Hematopoietic multipotent progenitor cell treated with erythropoietin and hydrocortisone succinate and interleukin-3 and kit ligand, for 6 days (in vitro differentiated cells): ENCODE results near the gene DNAJA1.
"Not testable (repeated sequence)": the region's sequence is repeated elsewhere in the genome, so short reads cannot be mapped to it uniquely, and the experiment has no call there.

Experiments used
- DNase-seq: peaks from one replicate; pipeline ENCODE4 v3.0.0-alpha.2; 2015

The DNAJA1 gene

DNA sequence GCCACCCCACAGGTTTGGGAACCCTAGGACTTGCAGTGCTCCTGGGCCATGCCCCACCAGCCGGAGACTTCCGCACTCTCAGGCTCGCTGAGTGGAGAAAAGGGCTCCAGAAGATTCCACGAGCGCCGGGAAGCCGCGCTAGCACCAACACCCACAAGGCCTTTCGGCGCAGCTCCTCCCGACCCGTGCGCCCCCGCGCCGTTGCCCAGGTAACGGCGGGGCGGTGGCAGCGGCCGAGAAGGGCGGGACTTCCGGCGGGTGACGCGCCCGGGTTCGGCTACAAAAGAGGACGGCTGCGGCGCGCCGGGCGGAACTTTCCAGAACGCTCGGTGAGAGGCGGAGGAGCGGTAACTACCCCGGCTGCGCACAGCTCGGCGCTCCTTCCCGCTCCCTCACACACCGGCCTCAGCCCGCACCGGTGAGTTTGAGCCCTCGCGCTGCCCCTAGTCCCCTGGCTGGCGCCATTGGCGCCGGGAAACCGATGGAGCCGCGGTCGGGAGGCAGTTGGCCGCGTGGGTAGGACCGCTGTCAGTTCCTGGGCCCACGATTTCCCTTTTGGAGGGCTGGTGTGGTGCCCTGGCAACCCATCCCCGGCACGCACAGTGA lies at the start of gene DNAJA1:
Gene DNAJA1, plus strand, starts transcription at position 308 of the 606 bp plus-strand sequence. CDS start 1,212 bp downstream, outside the sequence.
- peak; percentile 97 for DNase-seq

DNA sequence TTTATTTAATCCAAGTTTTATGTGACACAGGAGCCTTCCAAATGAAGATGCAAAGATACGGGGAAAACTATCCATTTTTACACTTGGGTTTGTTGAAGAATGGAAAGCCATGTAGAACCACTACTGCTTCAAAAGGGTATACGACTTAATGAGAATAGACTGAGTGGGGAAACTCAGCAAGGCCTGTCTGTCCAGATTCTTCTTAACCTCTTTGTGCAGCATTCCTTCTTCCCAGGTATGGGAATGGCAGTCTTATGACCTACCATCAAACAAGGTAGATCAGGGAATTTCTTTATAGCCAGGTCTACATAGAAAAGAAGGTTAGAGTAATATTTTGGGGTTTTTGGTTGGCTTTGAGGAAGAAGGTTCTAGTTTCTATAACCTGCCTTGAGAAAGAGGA lies 47.0 kb upstream of the DNAJA1 start:
- no peak for DNase-seq

DNA sequence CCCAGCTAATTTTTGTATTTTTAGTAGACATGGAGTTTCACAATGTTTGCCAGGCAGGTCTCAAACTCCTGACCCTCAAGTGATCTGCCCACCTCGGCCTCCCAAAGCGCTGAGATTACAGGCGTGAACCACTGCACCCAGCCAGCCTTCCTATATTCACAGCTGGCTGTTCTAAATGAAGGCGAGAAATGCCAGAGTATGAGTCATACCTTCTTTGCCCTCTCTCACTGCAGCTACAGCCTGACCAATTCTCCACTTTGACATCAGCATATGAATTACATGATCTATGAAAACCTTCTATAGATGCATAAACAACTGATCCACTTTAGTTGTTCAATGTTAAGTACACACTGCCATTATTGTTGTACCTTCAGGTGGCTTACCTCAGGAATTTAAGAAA lies 38.1 kb upstream of the DNAJA1 start:
- DNase-seq: no peak

- peak; percentile 74 for DNase-seq
Measured at GRCh38 chr9:32989660-32990059, 35.4 kb upstream of the DNAJA1 start.

DNA sequence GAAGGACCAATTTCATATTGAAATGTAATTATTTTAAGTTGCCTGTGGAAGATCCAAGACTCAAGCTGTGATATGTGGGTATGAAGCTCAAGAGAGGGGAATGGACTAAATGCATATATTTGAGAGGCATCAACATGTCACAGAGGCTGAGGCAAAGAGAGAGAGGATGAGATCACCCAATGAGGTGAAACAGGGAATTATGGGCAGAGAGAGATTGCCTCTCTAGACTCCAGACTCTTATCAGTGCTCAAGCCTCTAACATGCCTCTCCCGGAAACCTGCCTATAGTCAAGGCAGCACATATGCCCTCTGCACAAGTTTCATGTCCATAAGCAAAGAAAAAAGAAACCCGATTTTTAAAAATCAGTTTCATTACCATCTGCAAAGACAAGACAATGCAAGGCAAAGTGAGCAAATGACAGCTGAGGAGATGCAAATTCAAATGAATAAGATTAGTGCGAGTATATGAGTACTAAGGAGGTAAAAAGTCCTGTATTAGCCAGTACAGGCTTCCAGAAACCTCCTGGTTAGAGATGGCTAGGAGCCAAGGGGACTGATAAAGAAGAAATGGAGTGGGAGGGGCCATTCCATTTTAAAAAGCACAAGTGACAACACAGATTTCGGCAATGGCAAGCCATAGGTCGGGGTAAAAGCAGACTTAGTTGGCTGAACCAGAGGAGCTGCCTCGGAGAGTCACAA lies 33.0 kb upstream of the DNAJA1 start:
- peak; percentile 68 for DNase-seq

GRCh38 chr9:32992595-32993238 lies 32.4 kb upstream of the DNAJA1 start:
- no peak for DNase-seq

DNA sequence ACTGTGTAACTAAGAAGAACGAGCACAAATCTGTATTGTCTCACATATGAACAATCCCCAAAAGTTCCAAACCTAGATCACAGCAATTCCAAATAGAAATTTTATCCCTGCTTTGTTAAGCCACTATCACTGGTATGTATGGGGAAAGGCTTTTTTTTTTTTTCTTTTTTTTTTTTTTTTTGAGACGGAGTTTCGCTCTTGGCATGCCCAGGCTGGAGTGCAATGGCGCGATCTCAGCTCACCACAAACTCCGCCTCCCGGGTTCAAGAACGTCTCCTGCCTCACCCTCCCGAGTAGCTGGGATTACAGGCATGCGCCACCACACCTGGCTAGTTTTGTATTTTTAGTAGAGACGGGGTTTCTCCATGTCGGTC lies 24.4 kb upstream of the DNAJA1 start:
- peak; percentile 51 for DNase-seq

- not testable (repeated sequence) for DNase-seq
Measured at GRCh38 chr9:33005335-33005734, 19.7 kb upstream of the DNAJA1 start.

DNA sequence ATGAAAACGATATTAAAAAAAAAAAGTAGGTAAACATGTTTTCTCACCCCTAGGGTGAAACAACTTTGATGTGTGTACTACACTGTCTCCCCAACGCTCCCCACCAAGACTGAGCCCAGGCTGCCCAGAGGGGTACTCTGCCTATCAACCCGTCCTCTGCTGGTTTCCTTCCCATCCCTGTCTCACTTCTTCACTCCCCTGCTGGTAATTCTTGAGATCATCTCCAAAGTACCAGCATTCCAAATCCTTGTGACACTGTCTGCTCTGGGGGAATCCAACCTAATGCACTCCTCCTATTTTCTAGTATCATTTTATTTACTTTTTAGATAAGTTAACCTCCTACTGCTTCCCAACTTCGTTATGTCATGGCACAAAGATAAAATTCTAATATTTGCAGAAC lies 17.3 kb upstream of the DNAJA1 start:
- no peak for DNase-seq

DNA sequence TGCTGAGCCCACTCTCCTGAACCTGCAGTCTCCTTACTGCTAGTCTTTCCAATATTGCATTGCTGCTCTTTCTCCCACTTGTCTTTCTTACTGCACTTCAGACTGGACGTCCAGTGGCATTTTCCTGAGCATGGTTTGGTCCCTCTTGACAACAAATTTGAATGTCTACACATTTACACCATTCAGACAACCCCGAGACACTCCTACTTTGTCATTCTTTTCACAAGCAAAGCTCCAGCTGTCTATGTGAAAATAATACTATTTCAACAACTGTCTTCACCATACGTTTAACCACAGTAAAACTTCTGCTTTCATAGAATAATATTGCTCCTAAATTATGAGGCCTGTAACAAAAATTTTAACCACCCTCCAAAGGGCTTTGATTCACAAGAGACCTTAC lies 13.2 kb upstream of the DNAJA1 start:
- peak; percentile 24 for DNase-seq

GRCh38 chr9:33012328-33013069 lies 12.6 kb upstream of the DNAJA1 start:
- peak; percentile 30 for DNase-seq

DNA sequence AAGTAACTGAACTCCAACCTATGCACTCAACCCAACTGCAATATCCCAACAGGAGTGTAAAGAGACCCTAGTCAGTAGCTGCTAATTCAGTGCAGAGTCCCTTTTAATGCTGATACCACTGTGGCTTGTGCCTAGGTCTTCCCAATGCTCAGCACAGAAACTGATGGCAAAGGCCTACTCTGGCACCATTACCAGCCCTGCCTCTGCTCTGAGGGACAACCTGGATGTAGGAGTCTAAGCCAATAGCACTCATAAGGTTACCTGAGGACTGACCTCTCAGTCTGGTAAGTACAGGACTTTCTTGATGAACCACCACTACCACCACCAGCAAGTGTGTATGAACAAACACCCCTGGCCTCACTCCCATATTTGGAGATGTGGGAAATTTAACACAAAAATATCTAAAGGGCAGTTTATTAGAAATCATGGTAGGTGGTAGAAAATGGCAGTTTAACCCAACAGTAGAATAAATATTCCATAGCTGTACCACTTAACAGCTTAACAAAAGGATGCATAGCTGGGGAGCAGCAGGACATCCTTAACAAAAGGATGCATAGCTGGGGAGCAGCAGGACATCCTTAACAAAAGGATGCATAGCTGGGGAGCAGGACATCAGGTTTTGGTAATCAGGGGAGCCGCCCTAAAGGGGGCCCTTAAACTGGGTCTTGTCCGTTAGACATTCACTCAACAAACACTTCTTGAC lies 11.0 kb upstream of the DNAJA1 start:
- no peak for DNase-seq

GRCh38 chr9:33014665-33015014 lies 10.4 kb upstream of the DNAJA1 start:
- DNase-seq: no peak

- no peak for DNase-seq
Measured at GRCh38 chr9:33017283-33018041, 7.6 kb upstream of the DNAJA1 start.

DNA sequence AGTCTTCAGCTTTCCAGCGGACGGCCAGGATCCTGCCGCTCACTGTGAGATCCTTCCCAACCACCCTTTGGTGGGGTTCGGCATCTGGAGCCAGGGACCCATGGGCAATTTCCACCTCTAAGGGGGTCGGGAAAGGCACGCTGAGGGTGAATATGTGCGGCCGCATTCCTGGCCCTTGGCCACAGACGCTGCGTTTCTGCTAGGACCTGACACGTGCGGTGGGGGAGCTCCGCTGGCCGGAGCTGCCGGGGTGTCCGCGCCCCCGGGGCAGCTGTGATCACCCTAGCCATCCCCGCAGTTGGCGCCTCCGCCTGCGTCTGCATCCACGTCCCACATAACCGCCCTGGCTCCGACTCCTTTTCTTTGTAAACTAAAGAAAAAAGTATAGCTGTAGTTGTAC lies 5.3 kb upstream of the DNAJA1 start:
- DNase-seq: no peak

- DNase-seq: peak; percentile 18
Measured at GRCh38 chr9:33022303-33022702, 2.8 kb upstream of the DNAJA1 start.

DNA sequence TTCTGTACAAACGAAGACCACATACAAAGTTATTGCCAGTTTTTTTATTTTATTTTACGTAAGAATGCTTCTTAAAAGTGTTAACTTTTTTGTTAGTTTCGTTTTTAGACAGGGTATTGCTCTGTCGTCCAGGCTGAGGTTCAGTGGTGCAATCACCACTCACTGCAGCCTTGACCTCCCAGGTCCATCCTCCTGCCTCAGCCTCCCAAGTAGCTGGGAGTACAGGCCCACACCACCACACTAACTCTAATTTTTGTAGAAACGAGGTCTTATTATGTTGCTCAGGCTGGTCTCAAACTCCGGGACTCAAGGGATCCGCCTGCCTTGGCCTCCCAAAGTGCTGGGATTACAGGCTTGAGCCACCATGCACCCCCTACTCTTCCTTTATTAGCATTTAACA lies 2.3 kb upstream of the DNAJA1 start:
- DNase-seq: no peak

DNA sequence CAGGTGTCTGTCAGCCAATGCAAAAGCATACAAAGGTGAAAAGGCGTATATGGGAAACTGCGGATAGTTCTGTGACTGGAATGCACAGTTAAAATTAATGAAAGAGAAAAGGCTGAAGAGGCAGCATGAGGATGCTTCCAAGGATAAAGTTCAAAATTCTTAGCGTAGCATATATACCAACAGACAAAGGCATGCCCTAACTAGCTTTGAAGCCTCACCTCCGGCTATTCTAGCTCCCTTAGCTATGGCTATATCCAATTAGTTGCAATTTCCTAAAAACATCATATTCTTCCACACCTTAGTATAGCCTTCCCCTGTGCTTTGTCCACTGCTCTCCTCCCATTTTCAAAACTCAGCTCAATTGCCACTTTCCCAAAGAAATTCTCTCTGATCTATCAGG lies 1.4 kb upstream of the DNAJA1 start:
- no peak for DNase-seq

GRCh38 chr9:33024126-33024965 lies 727 bp upstream of the DNAJA1 start:
- DNase-seq: peak; percentile 67

GRCh38 chr9:33025572-33026342 lies 684 bp downstream of the DNAJA1 start:
- DNase-seq: peak; percentile 82
